HG03103 (cell line): ENCODE data around the gene NTSR1.

ENCODE experiments used
- ATAC-seq: cut with Tn5 transposase; IDR thresholded peaks from one replicate; pipeline ENCODE4 v1.9.1; 2021; ENCODE audit warnings: low read depth; ENCODE audit not compliant: unreplicated experiment

NTSR1 gene

GRCh38 chr20:62779417-62779685, 70.7 kb downstream of the NTSR1 start:
- no peak for ATAC-seq

DNA sequence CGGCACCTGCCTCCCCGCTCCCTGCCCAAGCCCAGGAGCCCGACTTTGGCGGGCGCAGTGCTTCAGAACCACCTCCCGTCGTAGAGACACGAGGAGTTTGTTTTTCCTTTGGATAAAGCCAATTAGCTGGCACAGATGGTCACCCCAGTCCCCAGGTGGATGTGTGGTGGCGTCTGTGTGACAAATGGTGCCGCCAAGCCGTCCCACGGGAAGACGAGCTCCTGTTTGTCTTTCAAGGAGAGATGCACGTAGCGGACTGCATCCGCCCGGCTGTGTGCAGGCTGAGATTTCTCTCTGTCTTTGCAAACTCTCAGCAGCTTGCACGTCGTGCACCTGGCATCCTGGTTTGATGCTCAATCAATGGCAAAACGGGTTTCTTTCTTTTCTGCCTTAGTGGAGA, 71.6 kb downstream of the NTSR1 start:
- ATAC-seq, result no peak

DNA sequence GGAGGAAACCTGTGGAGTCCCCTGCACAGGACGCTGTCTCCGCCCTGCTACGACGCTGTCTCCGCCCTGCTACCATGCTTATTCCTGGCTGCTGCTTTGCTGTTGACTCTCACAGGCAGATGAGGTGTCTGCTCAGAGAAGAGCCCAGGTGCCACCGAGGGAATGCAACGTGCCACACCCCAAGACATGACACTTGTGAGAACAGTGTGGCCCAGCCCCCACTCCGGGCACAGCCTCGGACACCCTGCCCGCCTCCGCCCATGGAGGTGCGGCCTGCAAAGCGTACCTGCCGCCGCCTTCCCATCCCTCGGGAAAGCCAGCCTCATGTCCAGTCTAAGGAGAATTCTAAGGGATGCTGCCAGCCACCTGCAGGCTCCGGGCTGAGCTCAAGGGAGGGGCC, 72.1 kb downstream of the NTSR1 start:
- no peak for ATAC-seq

DNA sequence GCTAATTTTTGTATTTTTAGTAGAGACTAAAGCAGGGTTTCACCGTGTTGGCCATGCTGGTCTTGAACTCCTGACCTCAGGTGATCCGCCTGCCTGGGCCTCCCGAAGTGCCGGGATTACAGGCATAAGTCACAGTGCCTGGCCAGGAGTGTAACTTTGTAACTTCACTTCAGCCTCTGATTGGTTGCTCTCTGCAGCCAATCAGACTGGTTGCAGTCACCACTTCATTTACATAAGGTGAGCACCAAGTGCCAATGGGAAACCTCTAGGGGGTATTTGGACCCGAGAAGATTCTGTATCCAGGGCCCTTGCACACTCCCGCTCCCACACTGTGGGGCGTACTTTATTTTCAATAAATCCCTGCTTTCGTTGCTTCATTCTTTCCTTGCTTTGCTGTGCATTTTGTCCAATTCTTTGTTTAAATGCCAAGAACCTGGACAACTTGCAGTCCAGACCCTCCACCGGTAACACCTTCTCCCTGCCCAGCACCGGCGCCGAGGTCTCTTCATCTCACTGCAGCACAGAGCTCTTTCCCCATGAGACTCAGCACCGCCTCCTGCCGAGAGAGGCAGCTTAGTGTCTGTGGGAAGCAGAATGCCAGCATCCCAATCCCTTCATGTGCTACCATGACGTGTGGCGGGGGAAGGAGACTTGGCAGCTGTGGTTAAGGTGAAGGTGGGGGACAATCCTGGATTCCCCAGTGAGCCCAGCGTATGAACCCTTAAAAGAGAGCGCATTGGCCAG, 73.7 kb downstream of the NTSR1 start:
- ATAC-seq, result no peak

- no peak for ATAC-seq
Observed at GRCh38 chr20:62782893-62783278, 74.2 kb downstream of the NTSR1 start.

DNA sequence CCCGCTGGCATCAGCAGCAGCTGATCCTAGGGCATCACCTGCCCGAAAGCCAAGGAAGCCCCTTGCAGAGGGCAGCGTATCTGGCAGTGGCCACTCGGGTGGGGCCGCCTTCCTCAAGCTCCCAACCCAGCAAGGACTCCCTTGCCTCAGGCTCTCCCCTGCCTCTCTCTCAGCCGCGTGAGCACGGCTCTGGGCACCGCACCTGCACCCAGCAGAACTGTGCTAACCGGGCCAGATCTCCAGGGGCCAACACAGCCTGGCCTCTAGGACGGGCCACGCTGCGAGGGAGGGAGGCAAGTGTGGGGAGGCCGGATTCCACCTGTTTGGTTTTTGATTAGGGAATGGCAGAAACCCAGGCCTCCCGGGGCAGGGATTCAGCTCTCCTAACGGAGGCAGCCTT, 75.9 kb downstream of the NTSR1 start:
- no peak for ATAC-seq

GRCh38 chr20:62785393-62785792, 76.8 kb downstream of the NTSR1 start:
- no peak for ATAC-seq

- ATAC-seq, result no peak
Observed at GRCh38 chr20:62786157-62786556, 77.5 kb downstream of the NTSR1 start.

DNA sequence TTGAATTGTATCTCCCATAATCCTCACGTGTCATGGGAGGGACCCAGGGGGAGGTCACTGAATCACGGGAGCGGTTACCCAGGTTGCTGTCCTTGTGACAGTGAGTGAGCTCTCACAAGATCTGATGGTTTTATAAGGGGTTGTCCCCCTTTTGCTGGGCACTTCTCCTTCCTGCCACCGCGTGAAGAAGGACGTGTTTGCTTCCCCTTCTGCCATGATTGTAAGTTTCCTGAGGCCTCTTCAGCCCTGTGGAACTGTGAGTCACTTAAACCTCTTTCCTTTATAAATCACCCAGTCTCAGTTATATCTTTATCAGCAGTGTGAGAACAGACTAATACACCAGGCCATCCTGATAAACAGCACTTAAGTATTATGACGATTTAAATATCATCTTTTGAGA, 78.7 kb downstream of the NTSR1 start:
- no peak for ATAC-seq

- no peak for ATAC-seq
Observed at GRCh38 chr20:62787866-62788265, 79.2 kb downstream of the NTSR1 start.

GRCh38 chr20:62788607-62789006, 80.0 kb downstream of the NTSR1 start:
- ATAC-seq, result no peak

DNA sequence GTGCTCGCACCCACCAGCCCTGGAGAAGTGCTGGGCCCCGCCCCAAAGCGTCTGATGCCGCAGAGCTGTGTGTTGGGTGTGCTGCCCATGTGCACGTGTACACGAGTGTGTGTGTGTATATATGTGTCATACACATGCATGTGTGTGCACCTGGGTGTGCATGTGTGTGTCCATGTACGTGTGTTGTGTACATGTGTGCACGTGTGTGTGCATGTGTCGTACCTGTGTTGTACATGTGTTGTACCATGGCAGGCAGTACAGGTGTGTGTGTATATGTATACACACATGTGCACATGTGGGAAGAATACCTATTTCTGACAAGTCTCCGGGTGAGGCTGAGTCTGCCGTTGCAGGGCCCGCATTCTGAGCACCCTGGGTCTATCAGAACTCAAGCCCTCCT, 81.4 kb downstream of the NTSR1 start:
- ATAC-seq, result no peak

- no peak for ATAC-seq
Observed at GRCh38 chr20:62791301-62792181, 82.9 kb downstream of the NTSR1 start.

- ATAC-seq, result no peak
Observed at GRCh38 chr20:62792182-62792939, 83.7 kb downstream of the NTSR1 start.

GRCh38 chr20:62792940-62793756, 84.5 kb downstream of the NTSR1 start:
- ATAC-seq, result no peak

DNA sequence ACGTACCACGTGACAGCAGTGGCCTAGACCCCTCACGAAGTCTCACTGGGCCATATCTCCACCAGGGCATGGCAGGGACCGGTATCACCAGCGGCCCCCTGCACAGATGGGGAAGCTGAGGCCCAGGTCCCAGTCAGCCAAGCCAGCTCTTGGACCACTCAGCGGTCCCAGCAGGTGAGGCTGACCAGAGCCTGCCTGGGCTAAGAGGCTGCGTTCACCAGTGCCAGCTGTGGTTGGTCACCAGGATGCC, 85.0 kb downstream of the NTSR1 start:
- no peak for ATAC-seq

DNA sequence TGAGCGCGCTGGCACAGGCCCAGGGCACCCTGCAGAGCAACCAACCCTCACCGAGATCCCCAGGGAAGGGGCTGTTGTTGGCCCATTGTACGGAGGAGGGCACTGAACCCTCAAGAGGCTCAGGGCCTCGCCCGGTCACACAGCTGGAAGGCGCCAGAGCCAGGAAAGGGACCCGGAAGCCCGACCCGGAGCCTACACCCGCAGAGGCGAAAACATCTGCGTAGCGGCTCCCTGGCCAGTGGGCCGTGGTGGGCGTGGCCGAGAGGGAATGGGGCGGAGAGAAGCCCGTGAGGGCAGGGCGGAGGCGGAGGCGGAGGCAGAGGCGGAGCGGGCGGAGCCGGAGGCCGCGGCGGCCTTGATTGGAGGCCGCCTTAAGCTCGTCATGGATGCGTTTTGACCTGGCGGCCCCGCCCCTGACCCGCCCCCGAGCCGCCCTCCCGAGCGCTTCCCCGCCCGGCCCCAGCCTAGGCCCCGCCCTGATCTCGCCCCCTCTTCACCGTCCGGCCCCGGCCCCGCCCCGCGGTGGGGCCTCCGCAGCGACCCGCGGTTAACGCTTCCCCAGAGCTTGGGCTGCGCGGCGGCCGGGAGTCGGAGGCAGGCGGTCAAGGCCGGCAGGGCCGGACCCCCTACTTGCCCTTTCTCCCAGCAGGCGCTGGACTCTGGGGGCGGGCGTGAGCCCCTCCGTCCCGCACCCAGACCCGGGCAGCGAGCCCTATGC, 85.5 kb downstream of the NTSR1 start:
- ATAC-seq, result peak; percentile 62

GRCh38 chr20:62795023-62795761, 86.6 kb downstream of the NTSR1 start:
- no peak for ATAC-seq

GRCh38 chr20:62796699-62797491, 88.3 kb downstream of the NTSR1 start:
- no peak for ATAC-seq
